NCI-H69 (cell line): ENCODE results near the gene CCR6.

Source experiments
- DNase-seq: peaks from one replicate; lab custom pipeline; 2025; lab: John Stamatoyannopoulos, UW

CCR6 gene

DNA sequence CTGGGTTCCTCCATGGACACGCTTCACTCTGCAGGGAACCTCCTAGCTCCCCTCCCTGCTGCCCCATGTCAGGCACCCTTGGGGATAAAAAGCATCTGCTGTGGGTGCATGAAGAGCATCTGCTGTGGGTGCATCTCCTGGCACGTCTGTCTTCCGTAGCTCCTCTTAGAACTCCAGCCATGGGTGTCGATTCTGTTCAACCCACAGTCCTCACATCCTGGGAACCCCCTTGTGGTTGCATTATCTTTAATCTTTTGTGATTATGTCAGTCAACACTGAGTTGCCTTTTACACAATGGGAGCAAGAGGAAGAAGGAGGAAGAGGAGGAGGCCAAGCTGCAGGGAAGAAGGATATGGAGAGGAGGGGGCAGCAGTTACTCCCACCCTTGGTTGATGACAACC, 24.1 kb upstream of the CCR6 start:
- no peak for DNase-seq

DNA sequence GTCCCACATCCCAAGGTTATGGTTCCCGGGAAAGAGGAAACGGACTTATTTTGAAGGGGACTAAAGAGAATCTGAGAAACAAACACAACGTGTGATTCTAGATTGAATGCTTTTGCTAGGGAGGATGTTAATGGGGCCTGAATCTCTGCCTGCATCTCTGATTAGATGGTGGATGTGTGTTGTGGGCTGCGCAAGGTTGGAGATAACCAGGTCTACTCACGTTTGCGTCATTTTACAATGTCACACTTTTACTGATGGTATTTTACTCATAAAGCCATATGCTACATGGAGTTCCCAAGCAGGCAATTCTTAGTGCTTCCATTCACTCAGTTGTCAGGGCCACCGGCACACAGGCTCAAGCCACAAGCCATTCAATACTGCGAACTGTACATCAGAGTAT, 23.2 kb upstream of the CCR6 start:
- DNase-seq: no peak

DNA sequence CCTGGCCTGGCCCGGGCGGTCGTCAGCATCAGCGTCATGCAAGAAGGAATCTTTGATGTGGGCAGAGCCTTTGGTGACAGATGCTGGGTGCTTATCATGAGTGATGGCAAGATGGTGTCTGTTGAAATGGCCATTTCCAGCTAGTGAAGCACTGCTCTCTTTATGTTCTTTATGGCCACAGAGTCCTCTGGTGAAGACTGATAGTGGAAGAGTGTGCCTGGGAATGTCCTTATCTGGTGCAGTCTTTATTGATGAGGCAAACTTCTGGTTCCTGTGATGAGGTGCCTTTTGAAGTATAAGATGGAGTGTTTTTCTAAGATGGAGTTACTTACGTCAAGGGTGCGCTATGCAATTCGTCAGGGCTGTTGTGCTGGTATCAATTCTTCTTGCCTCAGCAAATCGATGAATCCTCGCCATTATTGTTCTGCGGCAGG, 22.6 kb upstream of the CCR6 start:
- no peak for DNase-seq

DNA sequence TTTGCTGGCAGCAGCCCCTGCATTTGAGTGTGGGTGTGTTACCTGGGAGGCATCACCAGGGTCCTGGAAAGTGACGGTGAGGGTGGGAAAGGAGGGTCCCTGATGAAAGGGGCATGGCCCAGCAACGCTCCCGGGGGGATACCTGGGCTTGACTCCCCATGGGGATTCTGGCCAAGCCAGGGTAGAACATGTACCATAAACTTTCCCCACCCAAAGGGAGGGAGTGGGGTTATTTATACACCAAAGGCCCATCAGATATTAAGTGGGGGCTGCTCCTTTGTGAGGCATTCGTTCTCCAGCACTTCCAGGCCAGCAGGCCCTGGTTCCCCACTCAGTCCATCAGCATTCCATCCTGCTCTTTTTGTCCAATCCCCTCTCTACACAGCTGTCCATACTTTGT, 20.6 kb upstream of the CCR6 start:
- no peak for DNase-seq

DNA sequence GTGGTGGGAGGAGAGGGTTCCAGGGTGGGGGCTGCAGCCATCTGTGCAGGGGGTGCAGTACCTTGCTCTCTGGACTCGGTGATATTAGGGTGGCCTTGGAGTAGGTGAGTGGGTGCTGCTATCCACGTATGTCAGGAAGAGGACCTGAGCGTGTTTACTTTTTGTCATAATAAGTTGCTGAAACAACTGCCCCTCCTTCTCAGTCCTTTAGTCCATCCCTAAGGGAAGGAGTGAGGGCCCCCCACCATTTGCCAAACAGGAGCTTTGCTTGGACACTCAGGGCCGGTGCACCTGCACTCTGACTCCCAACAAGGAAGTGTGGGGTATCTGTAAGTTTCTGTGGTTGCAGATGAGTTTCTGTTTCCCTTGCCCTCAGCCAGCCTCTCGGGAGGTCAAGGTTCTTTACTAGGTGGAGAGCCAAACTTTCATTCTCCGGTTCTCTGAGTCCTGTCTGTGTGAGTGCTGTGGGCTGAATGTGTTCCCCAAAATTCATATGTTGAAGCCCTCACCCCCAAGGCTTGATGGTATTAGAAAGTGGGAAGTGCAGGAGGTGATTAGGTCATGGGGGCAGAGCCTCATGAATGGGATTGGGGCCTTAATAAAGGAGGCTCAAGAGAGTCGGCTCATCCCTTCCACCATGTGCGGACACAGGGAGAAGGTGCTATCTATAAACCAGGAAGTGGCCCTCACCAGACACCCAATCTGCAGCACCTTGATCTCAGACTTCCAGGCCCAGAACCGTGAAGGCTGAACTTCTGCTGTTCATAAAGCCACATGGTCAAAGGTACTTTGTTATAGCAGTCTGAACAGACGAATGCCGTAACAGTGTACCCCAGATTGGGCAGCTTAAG, 19.6 kb upstream of the CCR6 start:
- no peak for DNase-seq

DNA sequence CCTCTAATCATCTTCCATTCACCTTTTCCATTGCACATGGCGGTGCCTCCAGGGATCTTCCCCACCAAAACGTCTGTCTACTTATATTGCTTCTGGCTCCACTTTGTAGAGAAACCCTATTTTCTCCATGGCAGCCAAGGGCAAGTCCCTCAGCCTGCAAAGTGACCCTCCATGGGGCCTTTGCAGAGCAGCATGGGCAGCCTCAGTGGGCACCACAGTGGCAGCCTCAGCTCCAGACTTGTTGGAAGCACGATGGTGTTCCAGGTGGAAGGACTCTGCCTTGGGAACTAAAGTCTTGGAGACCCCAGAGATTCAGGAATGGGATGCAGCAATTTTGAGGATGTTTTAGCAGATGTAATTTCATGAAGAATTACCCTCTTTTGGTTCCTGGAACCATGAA, 18.5 kb upstream of the CCR6 start:
- no peak for DNase-seq

DNA sequence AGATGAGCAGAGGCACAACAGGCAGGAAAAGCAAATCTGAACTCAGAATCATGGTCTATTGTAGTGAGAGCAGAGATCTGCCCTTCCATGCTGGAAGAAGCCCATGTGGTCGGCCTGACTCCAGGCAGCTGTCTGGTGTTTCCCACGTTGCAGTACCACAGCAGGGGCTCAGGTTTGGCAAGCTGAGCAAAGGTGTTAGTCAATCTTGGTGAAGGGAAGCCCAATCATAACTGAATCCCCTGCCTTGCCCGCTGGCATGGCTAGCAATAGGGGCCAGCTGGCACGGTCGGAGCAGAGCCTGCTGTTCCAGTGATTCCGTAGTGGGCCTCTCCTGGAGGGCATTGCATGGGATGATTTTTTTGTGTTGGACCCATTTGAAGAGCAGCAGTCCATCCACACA, 17.8 kb upstream of the CCR6 start:
- no peak for DNase-seq

DNA sequence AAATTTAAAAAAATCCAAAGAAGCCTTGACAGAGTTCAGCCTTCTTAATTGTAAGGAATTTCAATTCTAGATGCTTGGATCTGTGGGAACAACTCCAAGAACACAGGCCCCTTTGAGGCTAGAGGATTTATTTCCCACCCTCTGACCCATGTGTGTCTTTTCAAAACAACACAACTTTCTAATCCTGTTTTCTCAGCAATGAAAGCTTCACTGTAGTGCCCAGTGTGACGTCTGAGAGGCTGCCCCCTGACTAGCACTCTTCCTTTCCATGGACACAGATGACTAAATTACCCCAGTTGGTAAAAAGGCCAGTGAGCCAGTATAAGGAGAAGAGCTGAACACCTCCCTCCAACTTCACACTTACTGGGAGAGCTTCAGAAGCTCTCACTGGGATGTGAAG, 16.5 kb upstream of the CCR6 start:
- no peak for DNase-seq

DNA sequence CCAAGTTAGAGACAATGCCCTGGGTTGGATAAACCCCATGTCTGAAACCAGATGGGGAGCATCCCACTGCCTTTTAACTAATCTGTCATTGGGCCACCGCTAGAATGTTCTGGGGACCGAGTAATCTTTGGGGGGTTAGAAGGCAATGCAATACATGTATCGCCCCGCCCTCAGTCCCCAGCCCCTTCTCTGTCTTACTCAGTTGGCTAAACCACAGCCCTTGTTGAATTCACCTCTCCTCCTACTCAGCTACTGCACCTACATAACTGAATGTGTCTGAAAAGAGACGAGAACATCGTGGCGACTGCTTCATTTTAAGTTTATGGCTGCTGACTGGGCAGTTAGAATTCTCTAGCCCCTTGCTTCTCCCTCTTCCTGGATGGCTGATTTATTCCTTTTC, 15.1 kb upstream of the CCR6 start:
- DNase-seq: no peak

DNA sequence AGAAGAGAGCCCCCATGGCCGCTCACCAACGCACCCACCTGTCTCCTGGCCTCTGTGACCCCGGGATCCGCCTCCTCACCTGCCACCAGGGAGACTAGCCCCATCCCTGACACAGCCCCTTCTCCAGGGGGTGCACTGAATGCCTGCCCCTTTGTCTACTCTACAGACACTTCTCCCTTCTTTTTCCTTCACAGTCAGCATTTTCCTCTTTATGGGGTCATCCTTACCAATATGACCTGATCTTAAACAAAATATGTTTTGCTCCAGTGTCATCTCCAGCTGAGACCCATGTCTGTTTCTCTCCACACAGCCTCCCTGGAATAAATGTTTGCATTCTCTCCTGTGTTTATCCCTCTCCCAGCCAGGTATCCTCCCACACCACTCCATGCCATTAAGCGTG, 14.6 kb upstream of the CCR6 start:
- DNase-seq: no peak

DNA sequence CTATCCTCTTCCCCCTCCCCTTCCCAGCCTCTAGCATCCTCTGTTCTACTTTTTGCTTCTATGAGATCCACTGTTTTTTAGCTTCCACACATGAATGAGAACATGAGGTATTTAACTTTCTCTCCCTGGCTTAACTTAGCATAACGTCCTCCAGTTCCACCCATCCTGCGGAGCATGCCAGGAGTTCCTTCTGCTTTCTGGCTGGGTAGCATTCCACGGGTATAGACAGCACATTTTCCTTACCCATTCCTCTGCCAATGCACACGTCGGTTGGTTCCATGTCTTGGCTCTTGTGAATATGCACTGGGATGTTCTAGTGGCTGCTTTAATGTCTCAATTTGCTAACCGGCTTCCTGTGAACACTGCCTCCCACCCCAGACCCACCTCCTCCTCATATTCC, 13.2 kb upstream of the CCR6 start:
- DNase-seq: no peak

DNA sequence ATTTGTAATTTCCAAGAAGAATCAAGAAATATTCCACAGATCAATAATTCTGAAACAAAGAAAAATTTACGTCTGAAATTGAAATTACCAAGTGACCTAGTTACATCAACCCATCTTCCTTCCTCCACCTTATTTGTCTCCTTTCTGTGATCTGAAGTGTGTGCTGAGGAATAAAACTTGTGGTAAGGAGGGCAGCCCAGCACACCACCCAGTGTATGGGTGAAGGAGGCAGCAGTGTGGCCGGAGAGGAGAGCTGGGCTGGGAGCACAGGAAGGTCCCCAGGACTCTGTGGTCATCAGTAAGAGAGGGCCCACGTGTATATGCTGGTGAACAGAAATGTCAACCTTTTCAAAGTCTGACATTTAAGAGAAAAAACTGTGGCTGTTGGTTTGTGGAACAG, 11.3 kb upstream of the CCR6 start:
- no peak for DNase-seq

DNA sequence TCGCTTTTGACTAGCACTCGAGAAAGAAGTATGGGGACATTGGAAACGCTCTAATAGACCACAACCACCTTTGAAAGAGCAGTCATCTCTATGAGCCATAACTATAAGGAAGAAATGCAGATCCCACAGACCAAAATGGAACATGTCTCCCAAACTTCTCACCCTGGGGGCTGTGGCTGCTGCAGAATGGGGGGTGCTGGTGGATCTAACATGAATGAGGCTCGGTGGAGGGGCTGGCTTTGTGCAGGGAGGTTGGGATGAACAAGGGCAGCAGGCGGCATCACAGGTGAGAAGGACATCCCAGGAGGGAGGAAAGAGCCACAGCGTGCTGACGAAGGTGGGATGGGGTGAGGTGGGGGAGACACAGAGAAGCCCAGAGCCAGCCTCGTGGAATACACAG, 10.5 kb upstream of the CCR6 start:
- DNase-seq: no peak

DNA sequence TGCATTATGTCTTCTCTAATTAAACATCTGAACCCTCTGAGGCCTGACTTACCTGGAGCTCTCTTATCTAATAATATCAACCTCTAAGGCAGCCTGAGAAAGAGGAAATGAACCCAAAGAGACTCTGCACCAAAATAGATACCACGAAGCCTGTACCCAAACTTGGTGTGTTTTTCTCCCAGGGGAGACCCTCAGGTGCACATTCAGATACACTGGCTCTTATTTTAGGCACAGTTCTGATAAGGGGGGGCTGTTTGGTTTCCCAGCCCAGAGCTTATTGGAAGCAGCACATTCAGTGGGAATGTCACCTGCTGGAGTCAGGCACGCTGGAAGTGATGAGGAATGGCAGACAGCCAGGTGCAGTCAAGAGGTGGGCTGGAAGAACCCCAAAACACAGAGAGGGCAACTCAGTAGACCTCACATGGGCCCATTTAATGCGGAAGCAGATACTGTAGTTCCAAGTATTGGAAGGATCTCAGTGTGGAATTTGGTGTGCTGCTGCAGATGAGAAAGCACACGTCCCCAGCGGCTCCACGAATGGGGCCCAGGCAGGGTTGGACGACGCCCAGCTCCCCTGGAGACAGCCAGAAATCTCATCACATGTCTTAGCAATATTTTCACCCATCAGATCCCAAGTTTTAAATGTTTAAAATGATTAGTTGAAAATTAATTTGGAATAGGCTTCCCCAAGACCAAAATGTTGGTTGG, 9.7 kb upstream of the CCR6 start:
- DNase-seq: no peak

DNA sequence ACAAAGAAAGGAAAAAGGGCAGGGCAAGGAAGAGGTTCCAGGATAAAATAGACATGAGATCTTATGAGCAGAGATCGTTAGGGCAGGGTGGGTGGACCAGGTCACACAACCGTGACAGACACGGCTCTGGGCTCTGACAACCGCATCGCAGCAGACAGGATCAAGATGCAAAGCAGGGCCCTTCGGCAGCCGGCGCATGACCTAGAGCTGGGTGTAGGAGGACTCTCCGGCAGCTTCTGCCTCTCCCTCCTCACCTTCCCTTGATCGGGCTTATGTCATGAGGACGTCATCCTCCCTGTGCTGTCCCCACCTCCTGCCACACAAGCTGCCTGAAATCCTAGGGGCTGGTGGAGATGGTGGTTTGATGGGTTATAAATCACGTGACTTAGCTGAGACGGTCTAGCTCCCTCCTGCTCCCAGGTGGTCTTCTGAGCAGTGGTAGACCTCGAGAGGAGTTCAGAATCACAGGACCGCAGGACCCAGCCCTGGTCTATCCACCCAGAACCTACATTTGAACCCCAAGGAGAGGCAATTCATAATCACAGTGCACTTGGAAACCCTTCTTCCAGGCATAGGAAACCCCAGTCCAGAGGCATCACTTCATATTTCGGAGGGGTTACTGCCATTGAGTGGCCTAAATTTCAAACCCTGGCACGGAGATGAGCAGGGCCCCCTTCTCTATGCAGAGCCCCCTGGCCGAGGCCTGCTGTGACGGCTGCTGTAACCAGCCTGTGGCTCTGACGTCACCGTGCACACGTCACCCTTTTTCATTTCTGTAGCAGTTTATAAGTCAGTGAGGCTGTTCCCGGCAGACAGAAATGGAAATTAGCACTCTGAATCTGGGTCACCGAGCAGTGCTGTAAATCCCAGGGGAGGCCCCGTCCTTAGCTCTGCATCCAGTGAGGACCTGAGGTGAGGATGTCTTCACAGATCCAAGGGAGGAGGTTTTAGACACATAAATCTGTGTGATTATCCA, 8.7 kb upstream of the CCR6 start:
- no peak for DNase-seq

DNA sequence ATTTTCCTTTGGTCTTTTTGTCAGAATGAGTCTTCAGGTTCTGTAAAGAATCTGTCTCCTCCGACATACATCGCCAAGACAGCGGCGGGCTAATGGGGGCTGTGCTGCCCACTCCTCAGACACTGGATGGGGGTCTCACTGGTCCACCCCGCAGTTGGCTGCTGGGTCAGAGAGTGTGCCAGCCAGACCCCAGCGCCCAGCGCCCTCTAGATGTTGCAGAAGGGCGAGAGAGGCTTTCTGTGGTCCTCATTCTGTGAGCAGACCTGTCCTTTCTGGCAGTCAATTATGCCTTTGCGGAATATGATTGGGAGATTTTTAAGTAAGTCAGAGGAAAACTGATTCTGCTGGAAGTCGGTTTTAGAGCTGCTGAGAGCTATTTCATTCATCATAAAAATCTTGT, 7.8 kb upstream of the CCR6 start:
- no peak for DNase-seq

DNA sequence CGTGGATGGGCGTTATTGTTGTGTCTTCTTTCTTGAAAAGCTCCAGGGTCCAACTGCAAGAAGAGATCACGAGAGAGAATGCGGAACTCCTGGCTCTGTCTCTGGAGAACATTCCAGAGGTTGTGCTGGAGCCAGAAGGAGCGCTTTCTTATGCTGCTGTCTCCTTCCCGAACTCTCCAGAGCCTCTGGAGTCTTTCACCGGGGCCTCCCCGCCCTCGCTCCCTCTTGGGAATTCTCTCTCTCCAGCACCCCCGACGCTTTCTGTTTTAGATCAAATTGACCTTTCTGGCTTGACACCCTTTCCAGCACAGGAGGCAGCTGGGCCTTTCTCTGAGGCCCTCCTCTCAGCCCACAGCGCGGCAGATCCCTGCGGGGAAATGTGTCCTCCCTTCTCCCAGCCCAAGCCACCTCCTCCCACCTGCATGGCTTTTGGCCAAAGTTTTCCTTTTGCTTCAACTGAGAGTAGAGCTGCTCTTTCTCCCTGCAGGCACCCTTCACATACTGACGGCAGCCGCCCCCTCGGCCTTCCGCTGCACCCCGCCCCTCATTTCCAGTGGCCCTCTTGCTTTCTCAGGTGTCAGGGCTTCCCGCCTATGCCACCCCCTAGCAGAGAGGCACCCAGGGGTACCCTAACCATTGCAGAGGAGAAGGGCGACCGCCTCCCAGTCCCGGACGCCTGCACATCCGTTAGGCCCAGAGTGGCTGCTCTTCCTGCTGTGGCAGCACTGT, 6.6 kb upstream of the CCR6 start:
- DNase-seq: peak; percentile 50

DNA sequence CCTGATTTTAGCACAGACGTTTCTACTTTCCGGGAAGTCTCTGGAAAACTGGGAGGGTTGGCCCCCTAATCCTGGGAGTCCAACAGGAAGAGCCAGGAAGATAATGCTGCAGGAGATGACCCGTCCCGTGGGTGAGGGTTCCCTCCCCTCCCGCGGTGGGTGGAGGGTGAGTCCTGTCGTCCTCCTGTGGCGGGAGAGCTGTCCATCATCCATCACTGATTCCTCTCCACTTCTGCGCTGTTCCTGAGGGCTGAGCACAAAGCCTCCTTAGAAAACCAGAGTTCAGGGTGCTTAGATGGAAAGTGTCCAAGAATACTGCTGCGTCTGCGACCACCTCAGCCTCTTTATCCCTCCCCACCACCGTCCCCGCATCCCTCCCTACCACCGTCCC, 6.1 kb upstream of the CCR6 start:
- DNase-seq: no peak

DNA sequence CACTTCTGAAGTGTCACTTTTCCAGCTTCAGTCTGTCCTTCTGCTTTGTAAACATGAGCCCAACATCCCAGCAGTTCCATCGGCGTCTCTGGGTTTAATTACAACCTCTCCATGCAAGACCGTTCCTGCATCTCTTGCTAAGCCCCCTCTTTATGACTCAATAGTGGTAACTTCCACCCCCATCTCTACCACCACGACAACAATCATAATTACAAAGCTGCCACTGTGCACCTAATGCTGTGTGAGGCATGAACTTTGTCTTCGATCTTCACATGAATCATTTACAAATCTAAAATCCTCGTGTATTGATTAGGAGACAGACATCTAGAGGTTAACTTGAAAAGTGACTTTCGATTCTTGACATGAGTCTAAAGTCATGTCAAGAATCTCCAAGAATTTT, 4.9 kb upstream of the CCR6 start:
- no peak for DNase-seq

DNA sequence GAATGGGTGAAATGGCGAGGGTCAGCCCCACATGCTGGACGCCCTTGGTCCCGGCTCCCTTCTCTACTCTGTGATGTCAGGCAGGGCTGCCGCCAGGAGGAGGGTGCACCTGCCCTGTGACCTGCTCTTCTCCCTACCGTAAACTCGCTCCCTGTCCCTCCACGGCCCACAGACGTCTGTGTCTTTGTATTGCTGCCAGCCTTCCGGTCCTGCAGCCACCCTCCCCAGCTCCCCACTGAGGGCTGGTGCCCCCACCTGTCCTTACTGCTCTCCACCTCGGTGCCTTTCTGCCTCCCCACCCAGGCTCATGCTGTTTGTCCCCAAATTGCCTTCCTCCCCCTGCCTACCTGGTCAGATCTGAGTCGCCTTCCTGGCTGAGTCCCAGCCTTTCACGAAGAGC, 4.1 kb upstream of the CCR6 start:
- DNase-seq: no peak

DNA sequence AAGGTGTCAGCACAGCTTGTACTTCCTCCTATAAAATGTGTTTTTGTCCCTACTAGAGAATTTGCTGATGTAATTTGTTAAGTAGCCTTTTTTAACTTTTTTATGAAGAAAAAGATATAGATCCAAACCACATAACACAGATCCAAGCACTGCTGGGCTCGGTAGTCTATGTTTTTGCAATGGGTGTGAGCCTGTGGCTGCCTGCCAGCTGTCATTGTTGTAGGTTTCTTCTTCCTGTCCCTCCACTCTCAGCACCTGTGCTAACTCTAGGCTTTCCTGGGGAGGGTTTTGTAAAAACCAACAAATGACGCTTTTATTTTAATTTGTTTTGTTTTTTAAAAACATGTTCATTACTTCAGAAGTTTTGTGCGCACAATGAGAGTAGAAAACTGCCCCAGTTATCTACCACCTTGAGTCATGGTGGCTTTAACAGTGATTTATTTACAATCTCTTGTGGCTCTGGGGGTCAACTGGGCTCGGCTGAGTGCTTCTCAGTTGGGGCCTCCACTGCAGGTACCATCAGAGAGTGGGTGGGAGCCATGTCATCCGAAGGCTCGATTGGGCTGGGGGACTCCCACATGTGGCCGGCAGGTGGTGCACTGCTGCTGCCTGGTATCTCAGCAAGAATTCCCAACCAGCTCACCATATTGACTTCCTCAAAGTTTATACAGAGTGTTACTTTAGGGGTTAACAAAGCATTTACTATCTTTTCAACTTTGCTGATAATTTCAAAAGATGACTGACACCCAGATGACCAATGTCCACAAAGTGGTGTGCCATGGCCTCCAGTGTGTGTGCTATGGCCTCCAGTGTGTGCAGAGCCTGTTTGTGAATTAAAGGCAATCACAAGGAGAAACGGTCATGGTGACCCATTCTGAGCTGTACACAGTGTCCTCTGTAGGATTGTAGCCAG, 3.0 kb upstream of the CCR6 start:
- DNase-seq: no peak
